Measurements from ENCODE around the gene NF1. TPM values are rescaled to one million over a fixed set of nuclear protein-coding genes. Genes with fewer than 3 reads are reported as not detected.
A peak's percentile ranks its signal among the peaks of the same experiment; 100 is the strongest.

NF1 gene
- polyA plus RNA-seq, 3 donors: 1.2 to 7.4 (median 2.1) TPM

GRCh38 chr17:31369266-31369665 lies 274.5 kb downstream of the NF1 start:
- DNase-seq: no peak
- intact Hi-C loops (cut with micrococcal nuclease): loop anchor here in 1 of 2 donors (10.0 kb wide), 1 partner anchor 74 kb away; the partner anchor contains the start of gene OMG
- Mint-ChIP-seq H3K4me1 (peaks cover 33% of the 10 kb centered on the region), H3K4me3 (no peak overlapping the region), H3K27ac (no peak overlapping the region), H3K36me3 (peaks cover 3 to 11% of the 10 kb centered on the region in 2 donors), H3K27me3 (ENCODE audit: low read depth in 3 of 3) (no peaks in the 10 kb centered on the region), H3K9me3 (no peaks in the 10 kb centered on the region)
- peaks cover 6% of the 10 kb centered on the region for H3K79me2 ChIP-seq (ENCODE audit: insufficient read depth, low read length)
- no peak overlapping the region for H3K9ac ChIP-seq (ENCODE audit: insufficient read depth, low read length, poor library complexity, severe bottlenecking)
- no peak overlapping the region for H3K4me2 ChIP-seq (replicated peaks; ENCODE audit: extremely low read depth, low read length, poor library complexity, severe bottlenecking)
- H3K4me3 ChIP-seq (replicated peaks in 1 of 3; ENCODE audit: low read depth in 2 of 3, low read length in 3 of 3): no peak overlapping the region
- H4K20me1 ChIP-seq (ENCODE audit: insufficient read depth, low read length): no peaks in the 10 kb centered on the region
- peaks cover 28 to 31% of the 10 kb centered on the region in 2 donors for H3K4me1 ChIP-seq (ENCODE audit: control insufficient read depth in 1 of 2, insufficient read depth in 2 of 2, low read length in 2 of 2)
- H3K9me3 ChIP-seq (replicated peaks in 1 of 2; ENCODE audit: control insufficient read depth in 1 of 2, insufficient read depth in 1 of 2, low read length in 2 of 2): no peaks in the 10 kb centered on the region
- H3K36me3 ChIP-seq (replicated peaks in 1 of 2; ENCODE audit: control insufficient read depth in 1 of 2, insufficient read depth in 2 of 2, low read length in 2 of 2): peaks cover 2 to 7% of the 10 kb centered on the region in 2 donors
- no peaks in the 10 kb centered on the region for H3K27me3 ChIP-seq (ENCODE audit: control insufficient read depth in 2 of 2, insufficient read depth in 2 of 2, low read length in 2 of 2)
- TF ChIP-seq CTCF (IDR thresholded peaks at IDR 0.05): no peak
- H2AFZ ChIP-seq (ENCODE audit: insufficient read depth, low read depth, low read length, poor library complexity, severe bottlenecking): no peak overlapping the region
- H3K27ac ChIP-seq (ENCODE audit: low read depth in 1 of 2, low read length in 2 of 2): no peak overlapping the region

GRCh38 chr17:31371511-31372097 lies 276.8 kb downstream of the NF1 start:
- Histone ChIP-seq H3K9me3 (replicated peaks in 1 of 2; ENCODE audit: control insufficient read depth in 1 of 2, insufficient read depth in 1 of 2, low read length in 2 of 2) (no peaks in the 10 kb centered on the region), H3K4me1 (ENCODE audit: control insufficient read depth in 1 of 2, insufficient read depth in 2 of 2, low read length in 2 of 2) (peaks cover 32 to 35% of the 10 kb centered on the region in 2 donors), H4K20me1 (ENCODE audit: insufficient read depth, low read length) (no peaks in the 10 kb centered on the region), H3K27ac (ENCODE audit: low read depth in 1 of 2, low read length in 2 of 2) (no peak overlapping the region), H3K36me3 (replicated peaks in 1 of 2; ENCODE audit: control insufficient read depth in 1 of 2, insufficient read depth in 2 of 2, low read length in 2 of 2) (peaks cover 2 to 7% of the 10 kb centered on the region in 2 donors), H2AFZ (ENCODE audit: insufficient read depth, low read depth, low read length, poor library complexity, severe bottlenecking) (no peak overlapping the region), H3K4me2 (replicated peaks; ENCODE audit: extremely low read depth, low read length, poor library complexity, severe bottlenecking) (no peak overlapping the region), H3K27me3 (ENCODE audit: control insufficient read depth in 2 of 2, insufficient read depth in 2 of 2, low read length in 2 of 2) (no peaks in the 10 kb centered on the region), H3K4me3 (replicated peaks in 1 of 3; ENCODE audit: low read depth in 2 of 3, low read length in 3 of 3) (no peak overlapping the region), H3K79me2 (ENCODE audit: insufficient read depth, low read length) (peaks cover 6% of the 10 kb centered on the region), H3K9ac (ENCODE audit: insufficient read depth, low read length, poor library complexity, severe bottlenecking) (no peak overlapping the region)
- Mint-ChIP-seq H3K27ac (peak overlapping the region in 1 of 7 donors; percentile 5), H3K27me3 (ENCODE audit: low read depth in 3 of 3) (no peaks in the 10 kb centered on the region), H3K36me3 (peaks cover 3 to 14% of the 10 kb centered on the region in 2 donors), H3K9me3 (no peaks in the 10 kb centered on the region), H3K4me1 (peaks cover 36% of the 10 kb centered on the region), H3K4me3 (no peak overlapping the region)
- no peak for DNase-seq
- intact Hi-C loops (cut with micrococcal nuclease): no loop called here
- 91% methylated on average over 1 of the region's 4 CpGs for WGBS (ENCODE audit: insufficient coverage)
- no peak for TF ChIP-seq CTCF (IDR thresholded peaks at IDR 0.05)
